GM12878 (cell line): ENCODE measurements around the gene HSD17B1. TPM values are rescaled to one million over a fixed set of nuclear protein-coding genes. Genes with fewer than 3 reads are reported as not detected.

Experiments
- BCL11A ChIP-seq: IDR thresholded peaks from 2 replicates; pipeline ENCODE4 v1.6.1; 2011; ENCODE audit warnings: low read depth, low read length
- BMI1 ChIP-seq: fragments of 450-650 bp; IDR thresholded peaks from 2 replicates; pipeline ENCODE4 v1.6.1; 2016; ENCODE audit warnings: mild to moderate bottlenecking, moderate library complexity, borderline replicate concordance
- CHD2 ChIP-seq: IDR thresholded peaks from 2 replicates; pipeline ENCODE4 v1.6.1; 2011; ENCODE audit warnings: low read depth, low read length, improper control_type of control experiment, borderline replicate concordance
- CREB1 ChIP-seq: IDR thresholded peaks from 2 replicates; pipeline ENCODE4 v1.6.1; 2012; ENCODE audit warnings: low read depth, mild to moderate bottlenecking, inconsistent platforms
- EP300 ChIP-seq, 2 experiments: fragments of 150-350 bp in 1 of 2; IDR thresholded peaks; 2 replicates each; pipeline ENCODE4 v1.6.1; 2011 to 2012; ENCODE audit warnings: low read depth in 2 of 2, low read length in 2 of 2, borderline replicate concordance in 1 of 2, improper control_type of control experiment in 1 of 2, inconsistent platforms in 1 of 2; ENCODE audit not compliant: control insufficient read depth in 1 of 2
- IRF4 ChIP-seq: IDR thresholded peaks from 2 replicates; pipeline ENCODE4 v1.6.1; 2011; ENCODE audit warnings: low read depth, low read length
- IRF5 ChIP-seq: fragments of 450-650 bp; IDR thresholded peaks from 2 replicates; pipeline ENCODE4 v1.6.1; 2017; ENCODE audit warnings: borderline replicate concordance
- MEF2B ChIP-seq: fragments of 450-650 bp; IDR thresholded peaks from 2 replicates; pipeline ENCODE4 v1.6.1; 2018; ENCODE audit warnings: mild to moderate bottlenecking, moderate library complexity; ENCODE audit not compliant: partially characterized antibody, poor library complexity, severe bottlenecking
- NR2F1 ChIP-seq: fragments of 450-650 bp; conservative IDR thresholded peaks from 2 replicates; pipeline ENCODE4 v1.6.1; 2017; ENCODE audit warnings: mild to moderate bottlenecking
- RAD21 ChIP-seq: IDR thresholded peaks from 2 replicates; pipeline ENCODE4 v1.6.1; 2011; ENCODE audit warnings: mild to moderate bottlenecking, low read depth, low read length, moderate library complexity; ENCODE audit not compliant: insufficient read depth
- RBBP5 ChIP-seq: fragments of 200-600 bp; sonication (generic); conservative IDR thresholded peaks from 2 replicates; pipeline ENCODE4 v1.6.1; 2016
- SP1 ChIP-seq: IDR thresholded peaks from one replicate; pipeline ENCODE4 v1.6.1; 2011; ENCODE audit warnings: low read depth, low read length
- SREBF1 ChIP-seq: IDR thresholded peaks from 2 replicates; pipeline ENCODE4 v1.6.1; 2012; ENCODE audit warnings: mild to moderate bottlenecking, low read length
- SRF ChIP-seq, 2 experiments: IDR thresholded peaks; 2 replicates each; pipeline ENCODE4 v1.6.1; 2011; ENCODE audit warnings: low read depth in 2 of 2, low read length in 2 of 2, mild to moderate bottlenecking in 1 of 2, moderate library complexity in 1 of 2
- SUZ12 ChIP-seq: fragments of 200-600 bp; sonication (generic); IDR thresholded peaks from one replicate; pipeline ENCODE4 v1.6.1; 2018; ENCODE audit warnings: antibody characterized with exemption, mild to moderate bottlenecking; ENCODE audit not compliant: unreplicated experiment
- WRNIP1 ChIP-seq: IDR thresholded peaks from 2 replicates; pipeline ENCODE4 v1.6.1; 2011; ENCODE audit warnings: low read depth, low read length, improper control_type of control experiment, borderline replicate concordance
- ZBTB11 ChIP-seq: fragments of 450-650 bp; formaldehyde crosslinking; IDR thresholded peaks from 2 replicates; pipeline ENCODE4 v1.5.0; 2022; ENCODE audit warnings: mild to moderate bottlenecking, missing genetic modification characterization
- ZNF384 ChIP-seq: IDR thresholded peaks from 2 replicates; pipeline ENCODE4 v1.6.1; 2012; ENCODE audit warnings: low read depth, mild to moderate bottlenecking, low read length, improper control_type of control experiment, borderline replicate concordance
- polyA plus RNA-seq, 11 experiments: library from polyadenylated mRNA; depleted of rRNA in 4 of 11; unstranded in 6 of 11; stranded (reverse) in 5 of 11; fragments of >200 nt; fragmentation: Nextera tagmentation in 4 of 11; fragmentation: Illumina TruSeq in 1 of 11; extraction: Ambion mirVana in 4 of 11; extraction: Trizol in 1 of 11; gene quantifications; 1 replicate in 1 of 11; 2 replicates in 10 of 11; pipeline versions ENCODE4 v1.2.1 to v1.2.3, GENCODE V29; 2011 to 2016; ENCODE audit warnings: inconsistent platforms in 2 of 11, missing spikeins in 2 of 11, low read depth in 1 of 11
- total RNA-seq, 4 experiments: library from RNA; depleted of rRNA in 3 of 4; stranded (reverse); fragments of >200 nt in 3 of 4; fragmentation: Illumina TruSeq in 1 of 4; extraction: Trizol in 1 of 4; gene quantifications; 2 replicates each; pipeline versions ENCODE4 v1.2.1 to v1.2.3, GENCODE V29; 2013 to 2021
- TF ChIP-seq, protein P1 (sequence below): IDR thresholded peaks from 2 replicates; pipeline ENCODE4 v1.6.1; 2011; ENCODE audit warnings: borderline replicate concordance, low read depth, mild to moderate bottlenecking, moderate library complexity, low read length; ENCODE audit not compliant: insufficient read depth, poor library complexity, severe bottlenecking

HSD17B1 gene
- total and polyA plus RNA-seq, 10 of the 15 experiments (the other 5 are each of a cell fraction or from before 2014, with no cell fraction given) = 0.15 to 1.1 (median 0.42) TPM

DNA sequence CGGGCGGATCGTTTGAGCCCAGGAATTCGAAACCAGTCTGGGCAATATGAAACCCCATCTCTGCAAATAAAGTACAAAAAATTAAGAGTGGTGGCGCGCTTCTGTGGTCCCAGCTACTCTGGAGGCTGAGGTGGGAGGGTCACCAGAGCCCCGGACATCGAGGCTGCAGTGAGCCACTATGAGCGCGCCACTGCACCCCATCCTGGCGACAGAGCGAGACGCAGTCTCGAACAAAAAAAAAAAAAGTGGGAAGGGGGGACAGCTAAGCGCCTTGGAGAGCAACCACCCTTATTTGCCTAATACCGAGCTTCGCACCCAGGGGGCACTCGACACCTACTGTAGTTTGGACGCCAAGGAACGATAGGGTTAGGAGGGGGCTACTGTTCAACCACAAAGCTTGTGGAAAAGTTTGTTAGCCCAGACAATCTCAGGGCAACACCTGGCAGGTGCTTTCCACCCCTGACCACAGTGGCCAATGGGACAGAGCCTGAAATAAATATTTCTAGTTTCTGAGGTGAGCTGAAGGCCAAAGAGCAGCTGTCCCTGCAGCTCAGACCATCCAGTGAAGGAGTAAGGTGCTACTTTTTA lies 25.7 kb downstream of the HSD17B1 start (continued):
- no peak for TF ChIP-seq ZBTB11 (CRISPR knock-in tag)
- TF ChIP-seq WRNIP1 = no peak
- TF ChIP-seq, protein P1, sequence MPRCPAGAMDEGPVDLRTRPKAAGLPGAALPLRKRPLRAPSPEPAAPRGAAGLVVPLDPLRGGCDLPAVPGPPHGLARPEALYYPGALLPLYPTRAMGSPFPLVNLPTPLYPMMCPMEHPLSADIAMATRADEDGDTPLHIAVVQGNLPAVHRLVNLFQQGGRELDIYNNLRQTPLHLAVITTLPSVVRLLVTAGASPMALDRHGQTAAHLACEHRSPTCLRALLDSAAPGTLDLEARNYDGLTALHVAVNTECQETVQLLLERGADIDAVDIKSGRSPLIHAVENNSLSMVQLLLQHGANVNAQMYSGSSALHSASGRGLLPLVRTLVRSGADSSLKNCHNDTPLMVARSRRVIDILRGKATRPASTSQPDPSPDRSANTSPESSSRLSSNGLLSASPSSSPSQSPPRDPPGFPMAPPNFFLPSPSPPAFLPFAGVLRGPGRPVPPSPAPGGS = peak; percentile 46
- TF ChIP-seq EP300 (IDR thresholded peaks at IDR 0.05; ENCODE audit: borderline replicate concordance in 1 of 2, control insufficient read depth in 1 of 2, low read depth in 2 of 2, low read length in 2 of 2) = peak in 1 of 2 experiments; percentile 87; a peak in 2 of 4 replicates
- TF ChIP-seq ZNF384 = peak; percentile 75; the same call in 1 of the 2 replicates
- peak; percentile 62 for TF ChIP-seq SP1
- peak; percentile 86 for TF ChIP-seq MEF2B
- TF ChIP-seq IRF4 = 0 out of 2 replicates have a peak, but pooled peaks have one; percentile 56
- TF ChIP-seq IRF5 = no peak
- TF ChIP-seq BCL11A = peak; percentile 71
- peak; percentile 94 for TF ChIP-seq NR2F1
- peak; percentile 29; the same call in 1 of the 2 replicates for TF ChIP-seq CREB1
- TF ChIP-seq RAD21 = peak; percentile 91
- TF ChIP-seq CHD2 = peak; percentile 4; the same call in 1 of the 2 replicates
- TF ChIP-seq SRF (IDR thresholded peaks at IDR 0.05; ENCODE audit: low read depth in 2 of 2, low read length in 2 of 2) = 0 out of 4 replicates have a peak, but pooled peaks of 1 of the 2 experiments have one; percentile 19
- TF ChIP-seq SREBF1 = no peak
- TF ChIP-seq BMI1 = no peak
- TF ChIP-seq RBBP5 = no peak
- TF ChIP-seq SUZ12 = no peak
